SU-DHL-6 (cell line): ENCODE measurements around the gene POMP.

Source experiments
- H2AFZ ChIP-seq: fragments of 200-600 bp; sonication (generic); 2 replicates; pipeline ENCODE4 v1.6.1; 2014; ENCODE audit warnings: low read depth, mild to moderate bottlenecking, moderate library complexity, mixed read lengths, antibody characterized with exemption, low read length; ENCODE audit not compliant: severe bottlenecking
- H3F3A ChIP-seq: fragments of 200-600 bp; shearing (Covaris generic); 2 replicates; pipeline ENCODE4 v1.6.0; 2016; ENCODE audit warnings: antibody characterized with exemption, mild to moderate bottlenecking; ENCODE audit not compliant: insufficient read depth
- H3K27ac ChIP-seq: fragments of 200-600 bp; sonication (generic); 2 replicates; pipeline ENCODE4 v1.5.1; 2016; ENCODE audit warnings: low read depth, mild to moderate bottlenecking, low read length, moderate library complexity, mixed read lengths
- H3K27me3 ChIP-seq: fragments of 200-600 bp; sonication (generic), shearing (Covaris generic); 2 replicates; pipeline ENCODE4 v1.6.0; 2014; ENCODE audit warnings: mild to moderate bottlenecking, low read length
- H3K36me3 ChIP-seq: fragments of 200-600 bp; sonication (generic); 2 replicates; pipeline ENCODE4 v1.6.1; 2014; ENCODE audit warnings: mild to moderate bottlenecking, low read length, mixed read lengths
- H3K4me2 ChIP-seq: fragments of 300-600, 200-600 bp; shearing (Covaris generic), sonication (generic); 2 replicates; pipeline ENCODE4 v1.6.0; 2014; ENCODE audit warnings: low read length, low read depth, mild to moderate bottlenecking; ENCODE audit not compliant: poor library complexity, severe bottlenecking
- H3K4me3 ChIP-seq: fragments of 200-600 bp; sonication (generic); 2 replicates; pipeline ENCODE4 v1.5.1; 2014; ENCODE audit warnings: antibody characterized with exemption, low read length, mild to moderate bottlenecking, mixed read lengths; ENCODE audit not compliant: insufficient read depth, poor library complexity, severe bottlenecking
- H3K79me2 ChIP-seq: fragments of 200-600 bp; sonication (generic); 2 replicates; pipeline ENCODE4 v1.6.1; 2014; ENCODE audit warnings: mild to moderate bottlenecking, low read length, moderate library complexity; ENCODE audit not compliant: insufficient read depth
- H3K9ac ChIP-seq: fragments of 200-600 bp; sonication (generic); 2 replicates; pipeline ENCODE4 v1.7.0; 2014; ENCODE audit warnings: mild to moderate bottlenecking, low read length
- H3K9me2 ChIP-seq: fragments of 200-600 bp; sonication (generic); replicated peaks from 2 replicates; pipeline ENCODE4 v1.6.1; 2014; ENCODE audit warnings: low read length; ENCODE audit not compliant: insufficient read depth
- H3K9me3 ChIP-seq: fragments of 200-600 bp; sonication (generic); 2 replicates; pipeline ENCODE4 v1.6.1; 2014; ENCODE audit warnings: low read length, mixed read lengths; ENCODE audit not compliant: insufficient read depth
- H4K20me1 ChIP-seq: fragments of 200-600 bp; sonication (generic); 2 replicates; pipeline ENCODE4 v1.6.1; 2014; ENCODE audit warnings: low read depth, mild to moderate bottlenecking, antibody characterized with exemption, low read length, moderate library complexity, mixed read lengths
- CTCF ChIP-seq: fragments of 200-600 bp; sonication (generic); IDR thresholded peaks from one replicate; pipeline ENCODE4 v1.5.1; 2017; ENCODE audit warnings: antibody characterized with exemption, mild to moderate bottlenecking, low read length, moderate library complexity; ENCODE audit not compliant: insufficient read depth, poor library complexity, severe bottlenecking
- EZH2phosphoT487 ChIP-seq: fragments of 200-600 bp; sonication (generic), shearing (Covaris generic); conservative IDR thresholded peaks from 2 replicates; pipeline ENCODE4 v1.6.1; 2018; ENCODE audit warnings: mild to moderate bottlenecking, antibody characterized with exemption, low read length, moderate library complexity, mixed read lengths

The POMP gene

GRCh38 chr13:28666897-28667488 is 8.1 kb downstream of the POMP start:
- Histone ChIP-seq H3K36me3 (peaks cover 71% of the 10 kb centered on the region; the same call in 1 of the 2 replicates), H3K4me2 (no peak overlapping the region), H3K79me2 (peaks cover 20% of the 10 kb centered on the region)

GRCh38 chr13:28671126-28671792 is 12.3 kb downstream of the POMP start:
- H3K36me3 ChIP-seq = peaks cover 58% of the 10 kb centered on the region
- H4K20me1 ChIP-seq = no peaks in the 10 kb centered on the region; the same call in 1 of the 2 replicates
- no peak overlapping the region for H3K27ac ChIP-seq
- H3K9ac ChIP-seq = no peak overlapping the region
- H3K4me3 ChIP-seq = no peak overlapping the region
- H2AFZ ChIP-seq = no peak overlapping the region
- H3F3A ChIP-seq = no peaks in the 10 kb centered on the region
- no peak for TF ChIP-seq EZH2phosphoT487
- no peak for TF ChIP-seq CTCF
- no peaks in the 10 kb centered on the region for H3K9me3 ChIP-seq
- H3K79me2 ChIP-seq = peaks cover 4% of the 10 kb centered on the region; the same call in 1 of the 2 replicates
- H3K27me3 ChIP-seq = no peaks in the 10 kb centered on the region
- no peak overlapping the region for H3K4me2 ChIP-seq
- no peaks in the 10 kb centered on the region for H3K9me2 ChIP-seq

More at GRCh38 chr13:28666897-28667488, 8.1 kb downstream of the POMP start:
- no peak overlapping the region for H3K4me3 ChIP-seq
- H2AFZ ChIP-seq = no peak overlapping the region
- no peaks in the 10 kb centered on the region for H3K27me3 ChIP-seq
- no peaks in the 10 kb centered on the region; the same call in 1 of the 2 replicates for H4K20me1 ChIP-seq
- no peaks in the 10 kb centered on the region for H3F3A ChIP-seq
- H3K9ac ChIP-seq = no peak overlapping the region
- no peaks in the 10 kb centered on the region for H3K9me3 ChIP-seq
- TF ChIP-seq CTCF (no peak), EZH2phosphoT487 (no peak)
- H3K27ac ChIP-seq = no peak overlapping the region
- no peaks in the 10 kb centered on the region for H3K9me2 ChIP-seq

GRCh38 chr13:28678809-28679208 is 19.9 kb downstream of the POMP start:
- Histone ChIP-seq H3K79me2 (no peaks in the 10 kb centered on the region), H3F3A (peaks cover 11% of the 10 kb centered on the region; the same call in 1 of the 2 replicates), H3K4me2 (no peak overlapping the region), H3K36me3 (peaks cover 16% of the 10 kb centered on the region), H3K9me2 (no peaks in the 10 kb centered on the region), H2AFZ (no peak overlapping the region), H3K4me3 (no peak overlapping the region), H3K9me3 (no peaks in the 10 kb centered on the region), H4K20me1 (peaks cover 5% of the 10 kb centered on the region; the same call in 1 of the 2 replicates), H3K9ac (no peak overlapping the region), H3K27me3 (no peaks in the 10 kb centered on the region), H3K27ac (no peak overlapping the region)
- TF ChIP-seq EZH2phosphoT487 (no peak), CTCF (no peak)
